T-helper 1 cell treated with Interleukin-12 subunit alpha and Interleukin-12 subunit beta and Interleukin-4 antibody, amounts not matched to agents 30 μg/mL and 1 μg/mL, for 36 hours (primary cell): Measurements from ENCODE around the gene PRB3.

Source experiments
- H3K27ac Mint-ChIP-seq: one replicate; pipeline ENCODE4 v1.8.0; 2021; ENCODE audit warnings: mild to moderate bottlenecking, mixed read lengths
- H3K27me3 Mint-ChIP-seq: one replicate; pipeline ENCODE4 v1.8.0; 2021; ENCODE audit warnings: low read depth, mixed read lengths
- H3K36me3 Mint-ChIP-seq: one replicate; pipeline ENCODE4 v1.8.0; 2021; ENCODE audit warnings: low read depth, mixed read lengths
- H3K4me1 Mint-ChIP-seq: one replicate; pipeline ENCODE4 v1.8.0; 2021; ENCODE audit warnings: low read depth, mixed read lengths
- H3K4me3 Mint-ChIP-seq: one replicate; pipeline ENCODE4 v1.8.0; 2021; ENCODE audit warnings: mild to moderate bottlenecking, moderate library complexity, mixed read lengths
- H3K9me3 Mint-ChIP-seq: one replicate; pipeline ENCODE4 v1.8.0; 2021; ENCODE audit warnings: mixed read lengths

PRB3 gene

DNA sequence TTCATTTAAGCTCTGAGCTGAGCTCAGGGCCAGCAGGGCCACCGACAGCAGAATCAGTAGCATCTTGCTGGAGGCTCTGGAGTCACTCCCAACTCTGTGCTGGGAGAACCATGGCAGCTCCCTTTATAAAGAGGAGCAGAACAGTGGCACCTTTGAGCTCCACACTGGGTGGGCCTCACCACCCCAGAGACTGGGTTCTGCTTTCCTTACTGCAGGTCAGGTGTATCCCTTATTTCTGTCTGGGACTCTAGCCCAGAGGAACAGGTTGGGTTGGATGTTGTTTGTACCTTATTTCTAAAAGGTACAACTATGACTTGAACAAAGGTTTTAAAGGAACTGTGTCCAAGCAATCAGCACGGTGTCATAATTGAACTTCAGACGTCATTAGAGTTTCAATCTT lies at the start of gene PRB3:
Gene PRB3 (minus strand): TSS at position 101 of the 400 bp plus-strand sequence. CDS start 38 bp downstream, at position 63.
- Mint-ChIP-seq H3K4me3 (no peak within 1 kb of the TSS), H3K36me3 (no peaks in the 10 kb centered on the region), H3K27me3 (no peaks in the 10 kb centered on the region), H3K4me1 (no peaks in the 10 kb centered on the region), H3K9me3 (no peaks in the 10 kb centered on the region), H3K27ac (no peak within 1 kb of the TSS)

DNA sequence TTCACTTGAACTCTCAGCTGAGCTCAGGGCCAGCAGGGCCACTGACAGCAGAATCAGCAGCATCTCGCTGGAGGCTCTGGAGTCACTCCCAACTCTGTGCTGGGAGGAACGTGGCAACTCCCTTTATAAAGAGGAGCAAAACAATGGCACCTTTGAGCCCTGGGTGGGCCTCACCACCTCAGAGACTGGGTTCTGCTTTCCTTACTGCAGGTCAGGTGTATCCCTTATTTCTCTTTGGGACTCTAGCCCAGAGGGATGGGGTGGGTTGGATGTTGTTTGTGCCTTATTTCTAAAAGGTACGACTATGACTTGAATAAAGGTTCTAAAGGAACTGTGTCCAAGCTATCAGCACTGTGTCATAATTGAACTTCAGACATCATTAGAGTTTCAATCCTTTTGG lies 40.8 kb upstream of the PRB3 start, which contains the start of gene PRB4:
Gene PRB4 (minus strand): TSS at position 101 of the 400 bp plus-strand sequence. CDS start 38 bp downstream, at position 63.
- Mint-ChIP-seq H3K36me3 (no peaks in the 10 kb centered on the region), H3K27ac (no peak within 1 kb of the TSS), H3K4me1 (no peaks in the 10 kb centered on the region), H3K9me3 (peaks cover 2% of the 10 kb centered on the region), H3K27me3 (no peaks in the 10 kb centered on the region), H3K4me3 (no peak within 1 kb of the TSS)

DNA sequence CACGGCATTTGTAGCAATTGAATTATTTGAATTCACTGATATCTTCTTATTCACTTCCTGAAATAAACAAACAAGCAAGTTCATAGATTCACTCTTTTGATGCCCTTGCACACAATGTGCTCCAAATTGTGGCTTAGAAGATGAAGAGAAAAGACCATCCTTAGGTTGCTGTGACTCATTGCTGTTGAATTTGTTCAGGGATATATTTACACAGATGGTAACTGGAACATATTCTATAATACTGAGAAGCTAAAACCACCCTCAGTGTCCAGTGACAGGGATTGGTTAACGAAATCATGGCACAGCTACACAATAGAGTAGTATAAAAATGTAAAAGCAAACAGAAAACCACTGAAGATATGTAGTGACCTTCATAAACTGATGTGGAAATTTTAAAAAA lies 37.6 kb upstream of the PRB3 start:
- H3K4me1 Mint-ChIP-seq, result no peaks in the 10 kb centered on the region
- no peaks in the 10 kb centered on the region for H3K27me3 Mint-ChIP-seq
- no peak overlapping the region for H3K27ac Mint-ChIP-seq
- H3K4me3 Mint-ChIP-seq, result no peak overlapping the region
- H3K36me3 Mint-ChIP-seq, result no peaks in the 10 kb centered on the region
- peaks cover 8% of the 10 kb centered on the region for H3K9me3 Mint-ChIP-seq

DNA sequence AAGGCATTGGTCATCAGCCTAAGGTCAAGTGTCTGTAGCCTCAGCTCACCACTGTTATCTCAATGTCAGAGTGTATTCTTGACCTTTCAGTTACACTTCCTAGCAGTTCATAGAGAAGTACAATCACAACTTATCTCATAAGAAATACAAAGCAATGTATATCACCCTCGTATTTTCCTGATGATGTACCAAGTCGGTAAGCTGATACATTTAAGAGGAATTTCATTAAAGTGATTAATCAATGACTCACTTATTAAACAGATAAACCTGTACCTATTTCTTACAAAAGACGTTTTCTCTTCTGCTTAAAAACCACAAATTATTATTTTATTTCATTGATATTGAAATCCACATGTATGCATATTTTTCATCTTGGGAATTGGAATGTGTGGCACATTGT lies 3.9 kb upstream of the PRB3 start:
- H3K4me1 Mint-ChIP-seq, result no peaks in the 10 kb centered on the region
- H3K4me3 Mint-ChIP-seq, result no peak overlapping the region
- H3K27me3 Mint-ChIP-seq, result no peaks in the 10 kb centered on the region
- no peaks in the 10 kb centered on the region for H3K36me3 Mint-ChIP-seq
- no peaks in the 10 kb centered on the region for H3K9me3 Mint-ChIP-seq
- H3K27ac Mint-ChIP-seq, result no peak overlapping the region

- Mint-ChIP-seq H3K9me3 (peaks cover 6% of the 10 kb centered on the region), H3K4me1 (no peaks in the 10 kb centered on the region), H3K4me3 (no peak overlapping the region), H3K27ac (no peak overlapping the region), H3K27me3 (no peaks in the 10 kb centered on the region), H3K36me3 (no peaks in the 10 kb centered on the region)
These were observed 5.0 kb downstream of the PRB3 start for GRCh38 chr12:11264501-11264900.

GRCh38 chr12:11246489-11246888 lies 23.0 kb downstream of the PRB3 start:
- Mint-ChIP-seq H3K27me3 (no peaks in the 10 kb centered on the region), H3K9me3 (peaks cover 8% of the 10 kb centered on the region), H3K4me3 (no peak overlapping the region), H3K27ac (no peak overlapping the region), H3K4me1 (no peaks in the 10 kb centered on the region), H3K36me3 (no peaks in the 10 kb centered on the region)

DNA sequence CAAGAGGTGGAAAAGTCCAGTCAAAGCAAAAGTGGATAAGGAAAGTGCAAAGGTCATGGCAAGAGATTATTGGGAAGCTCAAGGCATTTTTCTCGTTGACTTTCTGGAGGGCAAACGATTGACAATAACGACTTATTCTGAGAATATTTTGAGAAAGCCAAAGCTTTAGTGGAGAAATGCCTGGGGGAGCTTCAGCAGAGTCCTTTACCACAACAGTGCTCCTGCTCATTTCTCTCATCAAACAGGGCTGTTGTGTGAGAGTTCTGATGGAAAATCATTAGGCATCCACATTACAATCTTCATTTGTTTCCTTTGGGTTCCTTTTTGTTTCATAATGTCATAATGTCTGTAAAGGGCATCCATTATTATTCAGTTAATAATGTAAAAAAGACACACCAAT lies 26.9 kb downstream of the PRB3 start:
- no peaks in the 10 kb centered on the region for H3K9me3 Mint-ChIP-seq
- no peaks in the 10 kb centered on the region for H3K27me3 Mint-ChIP-seq
- H3K4me3 Mint-ChIP-seq, result no peak overlapping the region
- no peaks in the 10 kb centered on the region for H3K36me3 Mint-ChIP-seq
- no peak overlapping the region for H3K27ac Mint-ChIP-seq
- no peaks in the 10 kb centered on the region for H3K4me1 Mint-ChIP-seq

DNA sequence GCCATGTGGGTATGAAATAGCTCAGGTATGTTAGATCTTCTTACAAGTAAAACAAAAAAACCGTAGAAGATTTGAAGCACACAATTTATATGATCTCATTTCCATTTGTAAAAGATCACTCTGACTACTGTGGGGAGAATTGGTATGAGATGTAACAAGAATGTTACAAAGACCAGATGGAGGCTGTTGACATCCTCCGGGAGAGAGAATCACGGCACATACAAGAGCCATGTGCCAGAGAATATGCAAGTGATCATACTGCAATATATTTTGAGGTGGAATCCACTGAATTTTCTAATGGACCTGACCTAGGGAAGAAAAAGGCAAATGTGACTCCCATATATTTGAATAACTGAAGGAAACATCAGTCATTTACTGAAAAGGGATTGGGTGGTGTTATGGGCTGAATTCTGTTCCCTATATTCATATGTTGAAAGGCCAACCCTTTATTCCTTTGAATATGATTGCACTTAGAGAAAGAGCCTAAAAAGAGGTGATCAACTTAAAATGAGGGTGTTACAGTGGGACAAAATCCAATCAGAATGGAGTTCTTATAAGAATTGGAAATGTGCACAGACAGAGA lies 29.1 kb downstream of the PRB3 start:
- Mint-ChIP-seq H3K4me1 (no peaks in the 10 kb centered on the region), H3K27ac (no peak overlapping the region), H3K36me3 (no peaks in the 10 kb centered on the region), H3K4me3 (no peak overlapping the region), H3K9me3 (no peaks in the 10 kb centered on the region), H3K27me3 (no peaks in the 10 kb centered on the region)

- no peak overlapping the region for H3K4me3 Mint-ChIP-seq
These were observed 31.2 kb downstream of the PRB3 start for GRCh38 chr12:11238275-11238674.

DNA sequence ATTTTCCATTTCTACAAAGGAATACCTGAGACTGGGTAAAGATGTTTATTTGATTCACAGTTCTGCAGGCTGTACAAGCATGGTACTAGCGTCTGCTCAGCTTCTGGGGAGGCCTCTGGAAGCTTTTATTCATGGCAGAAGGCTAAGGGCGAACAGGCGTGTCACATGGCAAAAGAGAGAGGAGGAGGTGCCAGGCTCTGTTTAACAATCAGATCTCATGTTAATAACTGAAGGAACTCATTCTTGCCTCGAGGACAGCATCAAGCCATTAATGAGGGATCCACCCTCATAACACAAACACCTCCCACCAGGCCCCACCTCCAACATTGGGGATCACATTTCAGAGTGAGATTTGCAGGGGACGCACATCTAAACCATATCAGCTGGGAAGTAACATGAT lies 36.0 kb downstream of the PRB3 start:
- Mint-ChIP-seq H3K4me1 (no peaks in the 10 kb centered on the region), H3K27me3 (peaks cover 5% of the 10 kb centered on the region), H3K27ac (no peak overlapping the region), H3K36me3 (no peaks in the 10 kb centered on the region), H3K4me3 (no peak overlapping the region), H3K9me3 (no peaks in the 10 kb centered on the region)

More at GRCh38 chr12:11238275-11238674, 31.2 kb downstream of the PRB3 start:
- Mint-ChIP-seq H3K9me3 (no peaks in the 10 kb centered on the region), H3K4me1 (no peaks in the 10 kb centered on the region), H3K27me3 (no peaks in the 10 kb centered on the region), H3K27ac (no peak overlapping the region), H3K36me3 (no peaks in the 10 kb centered on the region)

- Mint-ChIP-seq H3K27me3 (peaks cover 10% of the 10 kb centered on the region), H3K4me3 (no peak overlapping the region), H3K27ac (no peak overlapping the region), H3K36me3 (no peaks in the 10 kb centered on the region), H3K9me3 (no peaks in the 10 kb centered on the region), H3K4me1 (no peaks in the 10 kb centered on the region)
These were observed 41.1 kb downstream of the PRB3 start for GRCh38 chr12:11228296-11228879.

GRCh38 chr12:11227373-11227772 lies 42.1 kb downstream of the PRB3 start:
- H3K27me3 Mint-ChIP-seq, result peaks cover 10% of the 10 kb centered on the region
- H3K27ac Mint-ChIP-seq, result no peak overlapping the region
- no peaks in the 10 kb centered on the region for H3K9me3 Mint-ChIP-seq
- no peaks in the 10 kb centered on the region for H3K36me3 Mint-ChIP-seq
- no peaks in the 10 kb centered on the region for H3K4me1 Mint-ChIP-seq
- no peak overlapping the region for H3K4me3 Mint-ChIP-seq
